GM06990 (cell line): ENCODE measurements around the gene NHERF2.

Experiments used
- DNase-seq: peaks from one replicate; pipeline ENCODE4 v3.0.0-alpha.2; 2011; ENCODE audit not compliant: insufficient read length; ENCODE audit errors: extremely low read depth
- H3K27me3 ChIP-seq: replicated peaks from 2 replicates; pipeline ENCODE4 v1.6.0; 2011; ENCODE audit warnings: low read length; ENCODE audit not compliant: control insufficient read depth, insufficient read depth
- H3K36me3 ChIP-seq: 2 replicates; pipeline ENCODE4 v1.5.1; 2011; ENCODE audit warnings: low read length; ENCODE audit not compliant: control insufficient read depth, insufficient read depth
- H3K4me3 ChIP-seq: replicated peaks from 2 replicates; pipeline ENCODE4 v1.5.1; 2011; ENCODE audit warnings: low read depth, mild to moderate bottlenecking, control low read depth, low read length
- TF ChIP-seq, protein P1 (sequence below): IDR thresholded peaks from 2 replicates; pipeline ENCODE4 v1.5.1; 2011; ENCODE audit warnings: low read length, control low read depth, mild to moderate bottlenecking, inconsistent platforms; ENCODE audit not compliant: insufficient read depth, poor library complexity, severe bottlenecking

Gene NHERF2

DNA sequence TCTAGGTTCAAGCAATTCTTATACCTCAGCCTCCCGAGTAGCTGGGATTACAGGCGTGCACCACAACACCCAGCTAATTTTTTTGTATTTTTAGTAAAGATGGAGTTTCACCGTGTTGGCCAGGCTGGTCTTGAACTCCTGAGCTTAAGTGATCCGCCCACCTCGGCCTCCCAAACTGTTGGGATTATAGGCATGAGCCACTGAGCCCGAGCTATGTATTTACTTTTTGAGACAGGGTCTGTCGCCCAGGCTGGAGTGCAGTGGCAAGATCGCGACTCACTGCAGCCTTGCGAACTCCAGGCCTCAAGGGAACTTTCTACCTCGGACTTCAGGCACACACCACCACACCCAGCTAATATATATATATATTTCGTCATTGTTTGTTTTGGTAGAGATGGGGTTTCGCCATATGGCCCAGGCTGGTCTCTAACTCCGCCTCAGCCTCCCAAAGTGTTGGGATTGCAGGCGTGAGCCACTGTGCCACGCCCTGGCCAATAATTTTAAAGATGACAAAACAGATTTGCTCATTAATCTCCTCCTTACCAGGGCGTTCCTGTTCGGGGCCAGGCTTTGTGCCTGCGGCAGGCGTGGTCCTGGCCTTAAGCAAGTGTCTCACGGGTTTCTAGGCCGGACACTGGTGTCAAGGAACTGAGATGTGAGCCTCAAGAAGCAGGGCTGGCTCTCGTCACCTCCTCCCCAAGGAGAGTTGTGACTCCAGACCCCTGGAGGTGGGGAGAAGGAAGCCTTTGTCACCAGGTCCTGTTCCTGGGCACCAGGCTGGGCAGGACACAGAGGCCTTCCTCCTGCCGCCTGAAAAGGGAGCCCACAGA is 11.4 kb upstream of the NHERF2 start:
- no peaks in the 10 kb centered on the region for H3K27me3 ChIP-seq
- no peaks in the 10 kb centered on the region for H3K36me3 ChIP-seq
- TF ChIP-seq, protein P1, sequence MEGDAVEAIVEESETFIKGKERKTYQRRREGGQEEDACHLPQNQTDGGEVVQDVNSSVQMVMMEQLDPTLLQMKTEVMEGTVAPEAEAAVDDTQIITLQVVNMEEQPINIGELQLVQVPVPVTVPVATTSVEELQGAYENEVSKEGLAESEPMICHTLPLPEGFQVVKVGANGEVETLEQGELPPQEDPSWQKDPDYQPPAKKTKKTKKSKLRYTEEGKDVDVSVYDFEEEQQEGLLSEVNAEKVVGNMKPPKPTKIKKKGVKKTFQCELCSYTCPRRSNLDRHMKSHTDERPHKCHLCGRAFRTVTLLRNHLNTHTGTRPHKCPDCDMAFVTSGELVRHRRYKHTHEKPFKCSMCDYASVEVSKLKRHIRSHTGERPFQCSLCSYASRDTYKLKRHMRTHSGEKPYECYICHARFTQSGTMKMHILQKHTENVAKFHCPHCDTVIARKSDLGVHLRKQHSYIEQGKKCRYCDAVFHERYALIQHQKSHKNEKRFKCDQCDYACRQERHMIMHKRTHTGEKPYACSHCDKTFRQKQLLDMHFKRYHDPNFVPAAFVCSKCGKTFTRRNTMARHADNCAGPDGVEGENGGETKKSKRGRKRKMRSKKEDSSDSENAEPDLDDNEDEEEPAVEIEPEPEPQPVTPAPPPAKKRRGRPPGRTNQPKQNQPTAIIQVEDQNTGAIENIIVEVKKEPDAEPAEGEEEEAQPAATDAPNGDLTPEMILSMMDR, result no peak
- no peak overlapping the region for H3K4me3 ChIP-seq
- DNase-seq, result no peak

DNA sequence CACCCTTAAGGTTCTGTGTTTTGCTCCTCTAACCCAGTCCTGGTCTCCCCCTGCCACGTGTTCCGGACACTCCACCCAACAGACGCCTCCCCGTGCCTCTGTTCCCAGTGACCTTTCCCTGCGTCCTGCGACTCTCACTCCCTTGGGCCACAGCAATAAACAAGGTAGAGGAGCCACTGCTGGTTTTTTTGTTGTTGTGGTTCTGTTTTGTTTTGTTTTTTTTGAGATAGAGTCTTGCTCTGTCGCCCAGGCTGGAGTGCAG is 10.8 kb upstream of the NHERF2 start:
- TF ChIP-seq, protein P1, result no peak
- no peaks in the 10 kb centered on the region for H3K36me3 ChIP-seq
- no peaks in the 10 kb centered on the region for H3K27me3 ChIP-seq
- no peak overlapping the region for H3K4me3 ChIP-seq
- no peak for DNase-seq

DNA sequence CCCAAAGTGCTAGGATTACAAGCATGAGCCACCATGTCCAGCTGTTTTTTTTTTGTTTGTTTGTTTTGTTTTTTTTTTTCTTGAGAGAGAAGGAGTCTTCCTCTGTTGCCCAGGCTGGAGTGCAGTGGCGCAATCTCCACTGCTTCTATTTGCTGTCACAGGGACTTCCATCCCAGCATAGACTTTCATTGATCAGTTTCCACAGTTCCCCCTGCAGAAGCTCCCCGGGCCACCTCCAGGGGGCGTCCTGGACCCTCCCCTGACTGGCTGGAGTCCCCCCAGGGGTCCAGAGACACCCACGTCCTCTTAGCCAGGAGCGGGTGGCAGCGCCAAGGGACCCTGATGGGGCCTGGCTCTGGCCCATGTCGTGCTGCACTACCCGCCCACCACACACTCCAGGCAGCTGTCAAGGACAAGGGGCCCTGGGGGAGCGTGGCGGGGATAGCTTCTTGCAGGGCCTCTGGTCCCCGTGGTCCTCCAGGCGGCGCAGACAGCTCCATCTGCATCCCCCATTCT is 10.2 kb upstream of the NHERF2 start:
- Histone ChIP-seq H3K4me3 (no peak overlapping the region), H3K27me3 (no peaks in the 10 kb centered on the region), H3K36me3 (no peaks in the 10 kb centered on the region)
- DNase-seq, result no peak
- TF ChIP-seq, protein P1, result peak; percentile 58

DNA sequence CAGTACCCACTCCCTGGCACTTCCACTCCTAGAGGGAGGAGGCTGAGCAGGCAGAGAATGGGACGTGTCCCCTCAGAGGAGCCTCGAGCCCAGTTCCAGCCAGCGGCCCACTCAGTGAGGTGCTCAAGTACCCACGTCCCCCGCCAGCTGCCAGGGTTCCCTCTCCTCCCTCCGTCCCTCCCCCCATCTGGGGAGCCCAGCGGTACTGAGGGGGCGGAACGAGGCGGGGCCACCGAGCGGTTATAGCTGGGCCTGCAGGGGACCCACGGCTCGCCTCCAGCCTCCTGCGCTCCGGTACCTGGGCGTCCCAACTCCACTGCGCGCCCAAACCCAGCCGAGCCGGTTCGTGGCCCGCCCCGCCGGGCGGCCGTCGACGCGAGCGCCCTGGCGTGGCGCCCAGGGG is 7.2 kb upstream of the NHERF2 start, which contains the start of gene NPW:
NPW (plus strand) TSS at position 268 of the 403 bp plus-strand sequence.
- H3K4me3 ChIP-seq, result no peak within 1 kb of the TSS
- TF ChIP-seq, protein P1, result no peak
- no peak for DNase-seq
- no peaks in the 10 kb centered on the region for H3K27me3 ChIP-seq
- no peaks in the 10 kb centered on the region for H3K36me3 ChIP-seq

DNA sequence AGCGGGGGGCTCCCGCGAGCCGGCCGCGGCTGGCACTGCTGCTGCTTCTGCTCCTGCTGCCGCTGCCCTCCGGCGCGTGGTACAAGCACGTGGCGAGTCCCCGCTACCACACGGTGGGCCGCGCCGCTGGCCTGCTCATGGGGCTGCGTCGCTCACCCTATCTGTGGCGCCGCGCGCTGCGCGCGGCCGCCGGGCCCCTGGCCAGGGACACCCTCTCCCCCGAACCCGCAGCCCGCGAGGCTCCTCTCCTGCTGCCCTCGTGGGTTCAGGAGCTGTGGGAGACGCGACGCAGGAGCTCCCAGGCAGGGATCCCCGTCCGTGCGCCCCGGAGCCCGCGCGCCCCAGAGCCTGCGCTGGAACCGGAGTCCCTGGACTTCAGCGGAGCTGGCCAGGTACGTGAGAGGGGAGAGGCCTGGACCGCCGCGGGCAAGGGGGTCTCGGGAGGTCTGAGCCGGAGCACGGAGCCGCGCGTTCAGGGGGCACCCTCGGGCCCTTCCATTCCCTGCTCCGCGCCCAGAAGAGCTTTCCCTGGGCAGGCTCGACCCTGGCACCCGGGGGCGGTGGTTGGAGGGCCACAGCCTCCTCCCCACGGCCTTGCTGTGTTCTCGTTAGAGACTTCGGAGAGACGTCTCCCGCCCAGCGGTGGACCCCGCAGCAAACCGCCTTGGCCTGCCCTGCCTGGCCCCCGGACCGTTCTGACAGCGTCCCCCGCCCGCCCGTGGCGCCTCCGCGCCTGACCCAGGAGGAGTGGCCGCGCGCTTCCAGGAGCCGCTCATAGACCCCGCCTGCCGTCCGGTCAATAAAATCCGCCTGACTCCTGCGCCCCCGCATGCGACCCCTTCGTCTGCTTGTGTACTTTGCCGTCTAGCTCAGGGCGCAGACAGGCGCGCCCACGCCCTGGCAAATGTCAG is 6.5 kb upstream of the NHERF2 start:
- TF ChIP-seq, protein P1, result no peak
- Histone ChIP-seq H3K27me3 (no peaks in the 10 kb centered on the region), H3K4me3 (no peak overlapping the region), H3K36me3 (no peaks in the 10 kb centered on the region)
- no peak for DNase-seq
